Measurements from ENCODE around the gene LGALS7B. TPM values are rescaled to one million over a fixed set of nuclear protein-coding genes. Genes with fewer than 3 reads are reported as not detected.
"Not testable (repeated sequence)": the region's sequence is repeated elsewhere in the genome, so short reads cannot be mapped to it uniquely, and the experiment has no call there.

LGALS7B gene
- polyA plus RNA-seq, 1 experiment = not detected

DNA sequence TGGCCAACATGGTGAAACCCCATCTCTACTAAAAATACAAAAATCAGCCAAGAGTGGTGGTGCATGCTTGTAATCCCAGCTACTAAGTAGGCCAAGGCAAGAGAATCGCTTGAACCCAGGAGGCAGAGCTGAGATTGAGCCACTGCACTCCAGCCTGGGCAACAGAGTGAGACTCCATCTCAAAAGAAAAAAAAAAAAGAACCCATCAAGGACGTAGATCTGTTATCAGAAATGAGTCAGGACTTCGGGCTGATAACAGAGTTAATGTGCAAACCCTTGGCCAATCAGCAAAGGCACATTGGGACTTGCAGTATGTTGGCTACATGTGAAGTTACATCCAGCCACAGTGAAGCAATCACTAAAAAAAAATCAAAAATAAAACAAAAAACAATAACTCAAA is 4.8 kb upstream of the LGALS7B start:
- TF ChIP-seq, protein P1, sequence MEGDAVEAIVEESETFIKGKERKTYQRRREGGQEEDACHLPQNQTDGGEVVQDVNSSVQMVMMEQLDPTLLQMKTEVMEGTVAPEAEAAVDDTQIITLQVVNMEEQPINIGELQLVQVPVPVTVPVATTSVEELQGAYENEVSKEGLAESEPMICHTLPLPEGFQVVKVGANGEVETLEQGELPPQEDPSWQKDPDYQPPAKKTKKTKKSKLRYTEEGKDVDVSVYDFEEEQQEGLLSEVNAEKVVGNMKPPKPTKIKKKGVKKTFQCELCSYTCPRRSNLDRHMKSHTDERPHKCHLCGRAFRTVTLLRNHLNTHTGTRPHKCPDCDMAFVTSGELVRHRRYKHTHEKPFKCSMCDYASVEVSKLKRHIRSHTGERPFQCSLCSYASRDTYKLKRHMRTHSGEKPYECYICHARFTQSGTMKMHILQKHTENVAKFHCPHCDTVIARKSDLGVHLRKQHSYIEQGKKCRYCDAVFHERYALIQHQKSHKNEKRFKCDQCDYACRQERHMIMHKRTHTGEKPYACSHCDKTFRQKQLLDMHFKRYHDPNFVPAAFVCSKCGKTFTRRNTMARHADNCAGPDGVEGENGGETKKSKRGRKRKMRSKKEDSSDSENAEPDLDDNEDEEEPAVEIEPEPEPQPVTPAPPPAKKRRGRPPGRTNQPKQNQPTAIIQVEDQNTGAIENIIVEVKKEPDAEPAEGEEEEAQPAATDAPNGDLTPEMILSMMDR (IDR thresholded peaks at IDR 0.05; ENCODE audit: insufficient read depth, low read depth, low read length) = no peak
- Histone ChIP-seq H3K4me3 (ENCODE audit: low read depth, low read length) (no peak overlapping the region), H3K36me3 (ENCODE audit: control insufficient read depth, insufficient read depth, low read length) (no peaks in the 10 kb centered on the region), H3K27me3 (ENCODE audit: control insufficient read depth, insufficient read depth, low read length) (no peaks in the 10 kb centered on the region; the same call in 1 of the 2 replicates)
- ChIA-PET CTCF (no interaction called here), POLR2A (no interaction called here)
- DNase-seq (ENCODE audit: low read depth) = no peak

DNA sequence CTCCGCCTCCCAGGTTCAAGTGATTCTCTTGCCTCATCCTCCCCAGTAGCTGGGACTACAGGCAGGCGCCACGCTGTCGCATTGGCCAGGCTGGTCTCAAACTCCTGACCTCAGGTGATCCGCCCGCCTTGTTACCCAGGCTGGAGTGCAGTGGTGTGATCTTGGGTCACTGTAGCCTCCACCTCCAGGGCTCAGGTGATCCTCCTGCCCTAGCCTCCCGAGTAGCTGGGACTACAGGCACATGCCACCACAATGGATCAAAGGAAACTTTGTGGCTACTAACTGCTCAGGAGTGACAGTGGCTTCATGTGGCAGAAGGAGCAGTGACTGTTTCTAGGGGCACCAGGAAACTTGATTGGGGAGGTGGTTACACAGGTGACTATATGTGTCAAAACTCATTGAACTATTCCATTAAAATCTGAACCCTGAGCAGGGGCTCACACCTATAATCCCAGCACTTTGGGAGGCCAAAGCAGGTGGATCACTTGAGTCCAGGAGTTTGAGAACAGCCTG is 3.8 kb upstream of the LGALS7B start:
- POLR2A ChIA-PET = no interaction called here

DNA sequence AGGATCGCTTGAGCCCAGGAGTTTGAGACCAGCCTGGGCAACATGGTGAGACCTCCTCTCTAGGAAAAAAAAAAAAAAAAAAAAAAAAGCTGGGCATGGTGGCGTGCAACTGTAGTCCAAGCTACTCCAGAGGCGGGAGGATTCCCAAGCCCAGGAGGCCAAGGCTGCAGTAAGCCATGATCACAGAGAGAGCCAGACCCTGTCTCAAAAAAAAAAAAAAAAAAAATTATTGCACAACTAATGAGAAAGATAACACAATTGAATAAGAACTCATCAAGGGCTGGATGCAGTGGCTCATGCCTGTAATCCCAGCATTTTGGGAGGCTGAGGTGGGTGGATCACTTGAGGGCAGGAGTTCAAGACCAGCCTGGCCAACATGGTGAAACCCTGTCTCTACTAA is 2.9 kb upstream of the LGALS7B start:
- H3K27me3 ChIP-seq (ENCODE audit: control insufficient read depth, insufficient read depth, low read length); POLR2A ChIA-PET; DNase-seq (ENCODE audit: low read depth); H3K36me3 ChIP-seq (ENCODE audit: control insufficient read depth, insufficient read depth, low read length); H3K4me3 ChIP-seq (ENCODE audit: low read depth, low read length): not testable (repeated sequence)
- CTCF ChIA-PET = interaction anchor here (1.1 to 3.2 kb wide), 2 partner anchors 16 to 144 kb away, joined by 4 to 12 read pairs; partner anchors contain the start of genes MRPS12 and SARS2

More for the DNA sequence above, 3.8 kb upstream of the LGALS7B start:
- no peaks in the 10 kb centered on the region for H3K36me3 ChIP-seq (ENCODE audit: control insufficient read depth, insufficient read depth, low read length)
- CTCF ChIA-PET = interaction anchor here (3.2 kb wide), 1 partner anchor 15 kb away, joined by 12 read pairs; no protein-coding TSS in a partner anchor
- TF ChIP-seq, protein P1 (IDR thresholded peaks at IDR 0.05; ENCODE audit: insufficient read depth, low read depth, low read length) = no peak
- DNase-seq (ENCODE audit: low read depth) = no peak
- no peaks in the 10 kb centered on the region; the same call in 1 of the 2 replicates for H3K27me3 ChIP-seq (ENCODE audit: control insufficient read depth, insufficient read depth, low read length)
- H3K4me3 ChIP-seq (ENCODE audit: low read depth, low read length) = no peak overlapping the region

DNA sequence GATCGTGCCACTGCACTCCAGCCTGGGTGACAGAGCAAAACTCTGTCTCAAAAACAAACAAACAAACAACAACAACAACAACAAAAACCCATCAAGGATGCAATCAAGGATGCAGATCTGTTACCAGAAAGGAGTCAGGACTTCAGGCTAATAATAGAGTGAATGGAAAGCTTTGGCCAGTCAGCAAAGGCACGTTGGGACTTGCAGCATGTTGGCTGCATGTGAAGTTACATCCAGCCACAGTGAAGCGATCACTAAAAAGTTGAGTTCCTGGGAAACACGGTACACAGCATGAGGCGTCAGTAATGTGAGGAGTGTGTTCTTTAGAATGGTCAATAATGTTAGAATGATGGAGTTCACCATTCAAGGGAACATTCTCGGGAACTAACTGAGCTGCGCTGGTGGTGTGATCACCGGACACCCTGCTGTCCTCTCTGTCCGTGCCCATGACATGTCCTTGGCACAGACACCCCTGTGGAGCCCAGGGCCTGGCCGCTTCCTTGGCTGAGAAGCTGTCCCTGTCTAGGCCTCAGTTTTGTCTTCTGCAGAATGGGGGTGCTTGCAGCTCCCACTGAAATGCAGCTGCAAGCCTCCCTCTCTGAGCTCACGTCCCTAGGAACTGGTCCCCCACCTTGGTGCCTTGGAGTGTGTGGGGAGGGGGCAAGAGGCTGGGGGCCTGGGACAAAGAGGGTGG is 2.3 kb upstream of the LGALS7B start:
- POLR2A ChIA-PET = no interaction called here
- H3K36me3 ChIP-seq (ENCODE audit: control insufficient read depth, insufficient read depth, low read length) = no peaks in the 10 kb centered on the region
- TF ChIP-seq, protein P1 (IDR thresholded peaks at IDR 0.05; ENCODE audit: insufficient read depth, low read depth, low read length) = no peak
- DNase-seq (ENCODE audit: low read depth) = no peak
- no peaks in the 10 kb centered on the region; the same call in 1 of the 2 replicates for H3K27me3 ChIP-seq (ENCODE audit: control insufficient read depth, insufficient read depth, low read length)
- CTCF ChIA-PET = interaction anchor here (0.6 to 3.2 kb wide), 3 partner anchors 17 to 144 kb away, joined by 3 to 12 read pairs (median 4); partner anchors contain the start of genes MRPS12 and SARS2
- H3K4me3 ChIP-seq (ENCODE audit: low read depth, low read length) = no peak overlapping the region

DNA sequence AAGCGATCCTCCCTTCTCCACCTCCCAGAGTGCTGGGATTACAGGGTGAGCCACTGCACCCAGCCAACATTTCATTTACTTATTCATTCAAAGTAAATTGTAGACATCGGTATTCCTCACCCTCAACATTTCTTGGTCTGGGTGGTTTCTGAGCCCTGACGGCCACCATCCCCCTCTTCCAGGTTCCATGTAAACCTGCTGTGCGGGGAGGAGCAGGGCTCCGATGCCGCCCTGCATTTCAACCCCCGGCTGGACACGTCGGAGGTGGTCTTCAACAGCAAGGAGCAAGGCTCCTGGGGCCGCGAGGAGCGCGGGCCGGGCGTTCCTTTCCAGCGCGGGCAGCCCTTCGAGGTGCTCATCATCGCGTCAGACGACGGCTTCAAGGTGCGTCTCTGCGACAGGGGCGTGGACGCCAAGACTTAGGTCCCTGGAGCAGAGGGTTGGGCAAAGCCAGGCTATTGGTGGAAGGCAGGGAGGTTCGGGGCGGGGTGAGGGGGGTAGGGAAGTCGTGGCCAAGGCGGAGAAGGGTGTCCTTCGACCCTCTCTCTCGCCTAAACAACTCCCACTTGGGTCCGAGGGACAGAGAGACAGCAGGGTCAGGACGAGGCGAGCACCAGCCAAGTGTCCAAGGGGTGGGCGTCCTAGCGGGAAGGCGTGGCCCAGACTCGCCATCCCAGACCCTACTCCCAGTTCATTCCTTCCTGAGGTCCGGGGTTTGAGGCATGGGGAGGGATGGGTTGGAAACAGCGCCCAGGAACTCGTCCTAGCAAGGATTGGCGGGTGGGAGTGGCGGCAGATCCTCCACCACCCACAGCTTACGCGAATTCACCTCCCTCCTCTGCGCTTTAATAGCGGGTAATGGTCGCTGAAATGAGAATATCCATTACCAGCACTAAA is 1.8 kb downstream of the LGALS7B start:
- DNase-seq (ENCODE audit: low read depth); H3K36me3 ChIP-seq (ENCODE audit: control insufficient read depth, insufficient read depth, low read length); POLR2A ChIA-PET; H3K4me3 ChIP-seq (ENCODE audit: low read depth, low read length); H3K27me3 ChIP-seq (ENCODE audit: control insufficient read depth, insufficient read depth, low read length); CTCF ChIA-PET: not testable (repeated sequence)

DNA sequence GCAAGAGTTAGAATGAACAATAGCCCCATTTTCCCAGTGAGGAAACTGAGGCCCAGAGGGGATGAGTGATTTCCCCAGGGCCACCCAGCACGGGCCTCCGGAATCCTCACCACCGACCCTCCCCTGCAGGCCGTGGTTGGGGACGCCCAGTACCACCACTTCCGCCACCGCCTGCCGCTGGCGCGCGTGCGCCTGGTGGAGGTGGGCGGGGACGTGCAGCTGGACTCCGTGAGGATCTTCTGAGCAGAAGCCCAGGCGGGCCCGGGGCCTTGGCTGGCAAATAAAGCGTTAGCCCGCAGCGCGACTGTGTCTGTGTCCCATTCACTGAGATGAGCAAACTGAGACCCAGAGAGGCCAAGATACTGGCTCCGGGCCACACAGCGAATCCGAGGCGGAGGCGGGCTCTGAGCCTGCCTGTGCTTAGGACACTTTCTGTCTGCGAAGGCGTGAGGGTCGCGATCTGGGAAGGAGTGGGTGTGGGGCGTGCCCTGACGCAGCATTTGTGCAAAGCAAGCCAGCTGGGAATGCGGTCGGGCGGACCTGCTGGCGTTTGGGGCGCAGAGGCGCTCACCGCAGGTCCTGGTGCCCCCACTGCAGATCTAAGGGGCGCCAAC is 2.6 kb downstream of the LGALS7B start:
- POLR2A ChIA-PET; DNase-seq (ENCODE audit: low read depth); H3K27me3 ChIP-seq (ENCODE audit: control insufficient read depth, insufficient read depth, low read length); H3K36me3 ChIP-seq (ENCODE audit: control insufficient read depth, insufficient read depth, low read length); CTCF ChIA-PET; H3K4me3 ChIP-seq (ENCODE audit: low read depth, low read length): not testable (repeated sequence)

Measured in BJ (cell line).